COLO829 (cell line): ENCODE data around the gene SORCS1.
A peak's percentile ranks its signal among the peaks of the same experiment; 100 is the strongest.

ENCODE experiments used
- DNase-seq: peaks from one replicate; pipeline ENCODE4 v3.0.0; 2012; ENCODE audit warnings: low spot score

Gene SORCS1

DNA sequence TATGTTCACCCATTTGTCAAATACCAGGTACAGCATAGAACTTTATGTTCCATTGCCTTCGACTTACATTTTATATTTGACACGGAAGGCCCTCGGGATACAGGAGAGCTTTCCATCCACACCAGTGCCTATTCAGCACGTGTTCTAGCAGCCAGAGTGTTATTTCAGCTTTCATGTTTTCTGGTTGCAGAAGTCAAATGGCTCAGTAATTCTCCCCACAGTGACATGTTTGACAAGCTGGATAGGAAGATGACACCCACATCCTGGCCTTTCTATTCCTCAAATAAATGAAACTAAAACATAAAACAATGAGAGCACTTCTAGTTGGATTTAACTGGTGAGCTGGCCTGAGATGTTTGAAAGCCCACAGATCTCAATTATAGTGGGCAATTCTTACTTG, 173.4 kb downstream of the SORCS1 start:
- no peak for DNase-seq

- no peak for DNase-seq
These were observed 177.1 kb downstream of the SORCS1 start for GRCh38 chr10:106987362-106987761.

DNA sequence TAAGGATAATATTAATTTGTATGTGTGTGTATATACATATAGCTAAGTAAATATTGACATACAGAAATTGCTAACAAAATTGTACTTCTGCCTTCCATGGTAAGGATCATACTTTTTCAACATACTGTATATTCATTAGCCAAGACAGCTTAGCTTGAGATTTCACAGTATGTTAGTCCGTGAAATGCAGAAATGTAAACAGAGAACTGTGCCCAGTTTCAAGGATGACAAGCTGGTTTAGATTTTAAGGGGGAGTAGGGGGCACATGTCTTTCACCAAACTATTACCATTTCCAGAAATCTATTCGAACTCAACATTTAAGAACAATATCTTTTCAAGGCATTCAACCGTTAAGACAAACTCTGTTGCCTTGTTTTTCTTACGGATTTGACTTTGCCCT, 182.2 kb downstream of the SORCS1 start:
- DNase-seq, result no peak

GRCh38 chr10:106981452-106982075, 182.9 kb downstream of the SORCS1 start:
- peak; percentile 13 for DNase-seq

- DNase-seq, result no peak
These were observed 183.7 kb downstream of the SORCS1 start for GRCh38 chr10:106980495-106981451.

- DNase-seq, result no peak
These were observed 185.8 kb downstream of the SORCS1 start for GRCh38 chr10:106978756-106979155.

- DNase-seq, result no peak
These were observed 190.8 kb downstream of the SORCS1 start for GRCh38 chr10:106973716-106974115.

- peak; percentile 41 for DNase-seq
These were observed 191.2 kb downstream of the SORCS1 start for GRCh38 chr10:106973288-106973687.

- no peak for DNase-seq
These were observed 192.1 kb downstream of the SORCS1 start for GRCh38 chr10:106972381-106972780.

GRCh38 chr10:106971411-106971831, 193.1 kb downstream of the SORCS1 start:
- DNase-seq, result no peak

DNA sequence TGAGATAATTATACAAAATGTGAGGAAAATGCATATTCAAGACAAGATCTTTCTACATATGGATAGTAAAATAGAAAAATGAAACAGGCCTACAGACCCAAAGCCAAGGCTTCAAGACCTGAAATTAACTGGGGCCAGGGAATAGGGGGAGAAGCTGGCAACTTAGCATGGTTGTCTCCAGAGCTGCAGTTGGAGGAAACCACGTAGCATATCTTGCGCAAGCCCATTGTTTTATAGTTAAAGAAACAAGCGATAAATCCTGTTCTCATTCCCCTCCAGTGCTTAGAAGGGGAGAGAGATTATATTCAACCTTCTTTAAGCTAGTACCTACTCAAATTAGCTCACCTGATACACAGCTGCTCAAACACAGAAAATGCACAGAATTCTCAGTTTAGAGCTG, 197.1 kb downstream of the SORCS1 start:
- DNase-seq, result no peak

DNA sequence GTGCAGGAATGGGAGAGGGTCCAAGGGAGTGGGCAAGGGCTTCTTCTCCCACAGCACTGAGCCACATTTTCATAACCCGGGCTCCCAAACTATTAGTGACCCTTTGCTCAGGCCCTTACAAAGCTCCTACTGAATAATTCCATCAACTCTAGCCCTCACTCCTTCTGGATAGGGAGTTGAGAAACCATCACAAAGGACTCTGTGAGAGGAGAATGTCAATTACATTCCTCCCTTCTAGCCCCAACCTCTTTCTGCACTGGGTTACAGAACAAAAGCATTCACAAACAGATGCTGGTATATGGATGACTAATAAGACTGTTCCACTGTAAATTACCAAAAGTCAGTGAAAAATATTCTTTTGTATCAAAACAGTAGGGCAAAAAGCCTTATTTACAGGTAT, 203.7 kb downstream of the SORCS1 start:
- DNase-seq, result peak; percentile 58

GRCh38 chr10:106959521-106959920, 205.0 kb downstream of the SORCS1 start:
- no peak for DNase-seq

DNA sequence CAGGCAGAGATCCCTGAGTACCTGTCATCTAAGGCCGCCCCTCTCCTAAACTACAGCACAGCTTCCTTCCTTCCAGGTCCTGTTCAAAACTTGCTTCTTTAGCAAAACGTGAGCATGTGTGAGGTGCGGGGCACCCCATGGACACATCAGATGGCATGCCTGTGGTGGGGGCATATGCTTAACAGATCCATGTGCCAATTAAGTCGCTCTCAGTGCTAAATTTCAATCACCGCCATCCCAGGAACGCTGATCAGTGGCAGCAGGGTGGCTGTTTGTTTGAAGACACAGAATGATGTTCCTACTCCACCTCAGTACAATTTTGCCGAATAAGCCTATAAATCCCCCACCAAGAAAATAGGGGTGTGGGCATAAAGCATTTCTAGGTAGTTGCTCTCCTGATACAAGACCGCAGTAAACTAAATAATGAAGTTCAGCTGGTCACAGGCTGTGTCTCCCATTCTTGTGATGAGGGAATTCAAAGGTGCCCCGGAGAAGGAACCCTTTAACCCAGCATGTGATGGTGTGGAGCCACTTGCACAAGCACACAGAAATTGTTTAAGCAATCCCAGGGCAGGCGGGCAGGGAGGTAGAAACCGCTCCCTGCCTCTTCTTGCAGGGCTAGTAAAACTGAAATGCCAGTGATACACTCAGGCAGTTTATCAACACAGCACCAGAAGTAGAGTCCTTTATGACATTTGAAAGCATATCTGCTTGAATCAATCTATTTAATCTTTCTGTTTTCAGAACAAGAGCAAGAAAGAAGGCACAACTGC, 205.7 kb downstream of the SORCS1 start:
- DNase-seq, result no peak

DNA sequence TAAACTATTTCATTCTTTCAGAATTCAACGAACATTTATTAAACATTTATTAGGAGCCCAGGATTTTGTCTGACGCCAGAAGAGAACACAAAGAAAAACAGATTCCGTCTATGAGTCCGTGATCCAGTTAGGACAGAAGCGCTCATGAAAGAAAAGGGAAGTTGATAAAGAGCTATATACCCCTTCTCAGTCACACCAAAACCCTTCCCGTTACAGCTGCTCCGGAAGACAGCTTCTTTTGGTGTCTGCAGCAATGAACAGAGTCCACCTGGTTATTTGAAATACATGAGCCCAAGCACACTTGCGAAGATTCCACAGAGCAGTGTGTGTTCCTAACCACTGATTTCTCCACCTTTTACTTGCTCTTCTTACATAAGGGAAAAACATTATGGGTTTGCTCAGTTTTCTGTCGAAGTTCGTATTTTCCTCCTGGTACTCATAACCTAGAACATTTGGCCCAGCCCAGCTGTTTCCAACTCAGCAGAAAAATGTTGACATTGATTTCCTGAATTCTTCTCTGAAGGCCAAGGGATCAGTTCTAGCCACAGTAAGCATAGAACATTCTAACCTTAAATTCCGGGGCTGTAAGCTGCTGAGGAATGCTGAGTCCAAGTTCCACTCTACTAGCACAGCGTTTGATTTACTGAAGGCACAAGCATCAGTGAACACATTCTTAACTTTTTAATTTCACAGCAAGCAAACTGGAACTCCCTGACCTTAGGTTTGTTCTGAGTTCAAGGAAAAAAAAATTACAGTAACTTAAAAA, 206.5 kb downstream of the SORCS1 start:
- no peak for DNase-seq

DNA sequence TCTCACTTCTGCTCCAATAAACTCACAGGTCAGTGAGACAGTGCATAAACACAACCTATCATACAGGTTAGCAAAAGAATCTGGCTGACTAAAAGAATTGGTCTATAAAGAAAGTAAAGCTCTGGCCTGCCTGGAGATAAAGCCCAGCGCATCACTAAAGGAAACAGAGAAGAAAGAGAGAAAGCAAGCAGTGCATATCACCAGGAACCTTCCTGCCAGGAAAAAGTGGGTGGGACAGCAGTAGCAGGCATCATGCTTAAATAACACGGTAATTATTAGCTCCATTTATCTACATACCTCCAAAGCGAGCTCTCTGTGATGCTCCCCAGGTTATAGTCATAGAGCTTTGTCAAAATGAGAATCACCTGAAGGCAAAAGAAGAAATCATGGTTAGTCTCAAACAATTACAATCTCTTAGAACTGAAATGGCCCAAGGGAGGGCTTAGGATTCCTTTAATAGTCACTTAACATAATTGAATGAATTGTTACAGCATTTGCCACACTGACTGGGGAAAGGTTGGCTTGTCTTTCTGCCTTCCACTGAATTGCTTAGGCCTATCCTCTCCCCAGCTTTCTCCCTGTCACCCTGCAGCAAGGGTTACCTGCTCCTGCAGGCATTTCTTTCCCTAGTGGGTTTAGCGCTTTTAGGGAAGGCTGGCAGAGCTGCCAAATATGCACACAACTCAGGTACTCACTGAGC, 208.1 kb downstream of the SORCS1 start:
- no peak for DNase-seq

DNA sequence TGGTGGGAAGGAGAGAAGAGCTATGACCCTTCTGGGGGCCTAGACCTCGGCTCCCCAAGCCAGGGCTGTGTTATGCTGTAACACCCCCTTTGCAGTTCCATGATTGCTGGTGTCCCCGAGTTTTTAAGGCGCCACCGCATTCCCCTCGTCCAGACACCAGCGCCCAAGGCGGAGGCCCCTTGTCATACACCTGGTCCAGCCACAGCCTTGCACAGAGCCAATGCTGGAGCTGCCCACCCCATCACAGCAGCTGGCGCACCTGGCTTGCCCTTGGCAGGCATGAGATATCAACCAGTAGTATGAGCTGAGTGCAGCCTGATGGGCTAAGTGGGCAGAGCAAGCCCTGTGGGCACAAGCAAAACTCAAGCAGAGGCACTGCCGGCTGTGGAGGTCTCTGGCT, 209.4 kb downstream of the SORCS1 start:
- DNase-seq, result no peak

GRCh38 chr10:106952033-106952432, 212.5 kb downstream of the SORCS1 start:
- no peak for DNase-seq

DNA sequence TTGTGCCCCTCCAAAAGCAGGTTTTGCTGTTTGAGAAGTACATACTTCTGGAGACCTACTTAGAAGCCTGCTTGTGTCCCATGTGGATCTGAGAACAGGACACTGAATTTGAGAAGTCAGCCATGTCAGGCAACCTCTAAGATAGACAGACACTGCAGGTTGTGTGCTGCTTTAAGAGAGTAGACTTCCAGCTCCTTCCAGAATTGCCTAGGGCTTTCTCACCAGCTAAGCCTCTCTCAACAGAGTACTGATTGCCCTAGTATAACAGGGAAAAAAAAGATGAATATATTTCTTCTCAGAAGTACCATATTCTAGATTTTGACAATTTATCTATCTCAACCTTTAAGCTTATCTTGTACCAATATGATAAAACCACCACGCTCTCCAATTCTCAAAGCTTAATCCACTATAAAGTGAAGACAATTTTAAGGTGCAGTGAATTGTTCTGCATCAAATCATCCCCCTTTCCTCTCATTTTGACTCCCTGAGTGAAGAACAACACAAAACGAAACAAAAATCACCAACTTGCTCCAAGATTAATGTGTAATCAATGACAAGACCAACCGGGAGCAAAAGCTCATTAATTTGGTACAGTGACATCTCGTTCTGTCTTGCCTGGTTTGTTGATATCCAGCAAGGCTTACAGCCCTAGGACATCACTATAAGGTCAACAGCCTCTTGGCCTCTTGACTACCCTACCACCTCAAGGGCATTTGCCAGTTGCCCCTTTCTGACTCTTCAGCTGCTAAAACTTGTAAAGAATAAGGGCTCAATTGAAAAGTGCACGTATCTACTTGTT, 214.6 kb downstream of the SORCS1 start:
- DNase-seq, result no peak

GRCh38 chr10:106947643-106948042, 216.9 kb downstream of the SORCS1 start:
- DNase-seq, result no peak
